HG02588 (cell line): ENCODE measurements around the gene APCDD1.
A peak's percentile ranks its signal among the peaks of the same experiment; 100 is the strongest.
"Not testable (repeated sequence)": the region's sequence is repeated elsewhere in the genome, so short reads cannot be mapped to it uniquely, and the experiment has no call there.

Experiments
- ATAC-seq: cut with Tn5 transposase; IDR thresholded peaks from one replicate; pipeline ENCODE4 v1.9.1; 2021; ENCODE audit warnings: mild to moderate bottlenecking, moderate library complexity; ENCODE audit not compliant: unreplicated experiment

APCDD1 gene

DNA sequence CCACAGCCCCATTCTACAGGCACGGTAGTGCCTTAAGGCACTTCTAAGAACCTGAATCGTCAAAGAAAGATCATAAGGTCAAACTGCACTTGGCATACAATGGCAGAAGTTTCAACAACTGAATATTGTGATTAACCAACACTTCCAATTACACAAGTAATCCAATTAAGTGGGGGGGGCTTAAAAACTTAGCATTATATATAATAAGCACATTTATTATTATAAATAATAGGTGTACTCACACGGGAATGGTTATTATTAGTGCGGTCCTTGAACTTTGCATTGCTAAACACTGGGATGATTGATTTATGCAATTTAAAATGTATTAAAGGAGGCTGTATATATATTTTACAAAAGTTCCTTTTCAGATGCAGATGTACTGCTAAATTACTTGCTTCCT, 7.6 kb downstream of the APCDD1 start:
- ATAC-seq: no peak

DNA sequence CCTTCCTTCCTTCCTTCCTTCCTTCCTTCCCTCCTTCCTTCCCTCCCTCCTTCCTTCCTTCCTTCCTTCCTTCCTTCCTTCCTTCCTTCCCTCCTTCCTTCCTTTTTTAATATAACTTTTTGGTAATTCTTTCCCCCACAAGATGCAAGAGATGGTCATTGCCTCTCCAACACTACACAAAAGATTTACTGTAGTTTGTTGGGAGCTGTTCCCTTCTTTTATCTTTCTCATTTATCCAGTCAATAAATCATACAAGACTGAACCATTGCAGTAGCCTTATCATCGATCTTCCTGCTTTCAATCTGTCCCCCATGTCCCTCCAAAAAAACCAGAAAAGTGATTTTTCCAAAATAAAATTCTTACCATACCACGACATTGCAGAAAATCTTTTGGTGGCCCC, 8.2 kb downstream of the APCDD1 start:
- no peak for ATAC-seq

DNA sequence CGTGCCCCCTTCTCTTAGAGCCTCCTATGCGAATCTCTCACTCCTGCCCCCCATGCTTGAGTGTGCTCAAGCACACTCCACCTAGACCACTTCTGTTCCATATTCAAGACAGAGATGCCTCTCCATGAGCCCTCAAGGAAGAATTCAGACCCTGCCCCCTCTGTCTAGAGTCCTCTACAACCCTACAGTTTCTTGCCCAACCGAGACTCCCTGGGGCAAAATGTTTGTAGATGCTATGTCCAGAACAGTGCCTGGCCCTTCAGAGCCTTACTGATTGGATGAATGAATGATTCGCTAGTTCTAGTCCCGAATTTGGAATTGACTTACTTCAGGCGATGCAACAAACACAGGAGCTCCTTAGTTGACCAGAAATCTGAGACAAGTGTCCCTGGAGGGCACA, 8.7 kb downstream of the APCDD1 start:
- no peak for ATAC-seq

DNA sequence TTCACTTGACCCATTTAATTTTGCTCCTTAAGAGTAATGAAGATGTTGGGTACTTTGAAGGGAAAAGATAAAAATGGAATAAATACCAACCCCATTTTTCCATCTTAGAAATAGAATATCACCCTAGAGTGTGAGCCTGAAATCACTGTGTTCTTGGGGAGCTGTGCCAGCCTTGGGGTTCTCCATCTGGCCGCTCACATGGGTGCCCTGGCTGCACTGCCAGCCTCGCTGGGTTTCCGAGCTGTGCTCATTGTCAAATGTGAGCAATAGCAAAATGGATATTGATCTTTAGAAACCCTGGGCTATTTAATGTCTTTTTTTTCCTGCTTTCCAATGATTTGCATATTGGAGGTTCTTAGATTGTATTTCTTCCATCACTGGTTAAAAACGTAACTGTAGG, 9.3 kb downstream of the APCDD1 start:
- no peak for ATAC-seq

DNA sequence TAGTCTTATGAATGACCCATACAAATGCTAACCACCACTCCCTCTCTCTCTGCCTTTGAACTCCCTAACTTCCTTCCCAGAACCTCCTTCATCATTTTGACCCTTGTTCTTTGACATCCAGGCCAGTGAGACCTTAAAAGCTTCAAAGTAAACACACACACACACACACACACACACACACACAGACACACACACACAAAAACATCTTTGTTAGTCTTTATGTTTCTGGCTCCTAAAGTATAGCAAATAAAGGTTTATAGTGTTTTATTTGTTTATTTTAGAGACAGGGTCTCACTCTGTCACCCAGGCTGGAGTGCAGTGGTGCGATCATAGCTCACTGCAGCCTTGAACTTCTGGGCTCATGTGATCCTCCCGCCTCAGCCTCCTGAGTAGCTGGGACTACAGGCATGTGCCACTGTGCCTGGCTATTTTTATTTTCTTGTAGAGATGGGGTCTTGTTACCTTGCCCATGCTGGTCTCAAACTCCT, 9.8 kb downstream of the APCDD1 start:
- not testable (repeated sequence) for ATAC-seq

DNA sequence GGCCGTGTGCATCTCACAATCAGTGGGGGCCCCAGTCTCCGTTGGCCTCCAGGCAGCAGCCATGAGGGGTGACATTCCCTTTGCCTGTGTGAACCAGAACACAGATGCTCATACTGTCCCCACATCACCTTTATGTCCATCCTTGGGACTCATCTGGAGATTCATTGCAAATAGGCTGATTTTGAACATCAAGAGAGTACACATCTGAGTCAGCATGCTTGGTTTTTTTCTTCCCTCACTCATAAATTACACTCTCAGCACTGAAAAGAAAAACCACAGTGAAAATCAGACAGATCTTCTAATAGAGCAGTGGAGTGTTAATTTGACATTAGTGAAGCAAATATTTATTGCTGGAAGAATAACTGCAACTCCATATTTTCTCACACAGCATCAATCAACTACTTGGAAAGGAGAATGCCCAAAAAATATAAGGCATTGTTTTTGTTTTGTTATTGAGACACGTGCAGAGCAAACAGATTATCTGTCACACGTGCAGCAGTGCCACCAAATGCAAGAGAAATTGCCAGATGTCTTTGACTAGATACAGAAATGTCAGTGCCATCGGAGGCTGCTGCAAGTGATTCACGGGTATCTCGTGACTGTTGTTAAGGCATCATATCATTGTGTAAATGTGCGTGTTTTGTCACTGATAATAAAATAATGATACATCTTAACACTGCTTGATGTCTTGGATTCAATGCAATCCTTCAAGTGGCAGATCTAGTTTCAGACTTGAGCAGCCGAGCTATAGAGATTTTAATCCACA, 10.9 kb downstream of the APCDD1 start:
- ATAC-seq: no peak

DNA sequence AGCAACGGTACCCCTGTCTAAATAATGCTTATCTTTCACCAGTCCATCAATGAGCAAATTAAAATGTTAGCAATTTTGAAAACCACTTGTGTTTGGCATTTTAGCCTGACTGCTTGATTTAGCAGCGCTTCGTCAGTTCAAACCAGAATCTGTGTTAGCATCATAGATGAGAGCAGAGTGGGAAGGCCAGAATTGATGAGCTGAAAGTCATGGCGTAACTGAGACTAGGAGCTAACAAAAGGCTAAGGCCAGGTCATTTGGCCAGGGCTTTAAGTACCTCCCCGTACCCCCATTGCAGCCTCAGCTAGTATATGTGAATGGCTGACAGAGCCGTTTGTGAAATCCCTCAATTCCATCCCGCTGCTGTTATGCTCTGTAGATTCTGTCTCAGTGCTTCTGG, 16.0 kb downstream of the APCDD1 start:
- no peak for ATAC-seq

DNA sequence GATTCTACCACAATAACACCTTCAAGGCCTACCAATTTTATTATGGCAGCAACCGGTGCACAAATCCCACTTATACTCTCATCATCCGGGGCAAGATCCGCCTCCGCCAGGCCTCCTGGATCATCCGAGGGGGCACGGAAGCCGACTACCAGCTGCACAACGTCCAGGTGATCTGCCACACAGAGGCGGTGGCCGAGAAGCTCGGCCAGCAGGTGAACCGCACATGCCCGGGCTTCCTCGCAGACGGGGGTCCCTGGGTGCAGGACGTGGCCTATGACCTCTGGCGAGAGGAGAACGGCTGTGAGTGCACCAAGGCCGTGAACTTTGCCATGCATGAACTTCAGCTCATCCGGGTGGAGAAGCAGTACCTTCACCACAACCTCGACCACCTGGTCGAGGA, 17.1 kb downstream of the APCDD1 start:
- ATAC-seq: no peak

DNA sequence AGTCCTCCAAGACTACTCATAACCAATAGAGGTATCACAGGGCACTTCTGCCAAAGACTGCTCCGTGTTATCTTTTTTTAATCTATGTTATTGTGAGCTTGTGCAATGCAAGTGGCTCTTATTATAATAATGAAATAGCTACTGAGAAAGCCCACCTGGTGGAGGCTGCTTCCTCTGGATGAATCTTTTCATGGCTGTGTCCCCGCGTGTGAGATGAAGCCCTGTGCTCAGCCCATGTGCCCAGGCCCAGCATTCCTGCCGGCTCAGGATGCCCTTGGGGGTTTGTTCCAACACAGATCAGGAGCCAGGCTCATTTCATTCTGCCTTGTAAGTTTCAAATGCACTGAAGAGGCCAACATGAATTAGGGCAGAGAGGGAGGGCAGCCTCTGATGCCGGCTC, 18.7 kb downstream of the APCDD1 start:
- ATAC-seq: no peak

DNA sequence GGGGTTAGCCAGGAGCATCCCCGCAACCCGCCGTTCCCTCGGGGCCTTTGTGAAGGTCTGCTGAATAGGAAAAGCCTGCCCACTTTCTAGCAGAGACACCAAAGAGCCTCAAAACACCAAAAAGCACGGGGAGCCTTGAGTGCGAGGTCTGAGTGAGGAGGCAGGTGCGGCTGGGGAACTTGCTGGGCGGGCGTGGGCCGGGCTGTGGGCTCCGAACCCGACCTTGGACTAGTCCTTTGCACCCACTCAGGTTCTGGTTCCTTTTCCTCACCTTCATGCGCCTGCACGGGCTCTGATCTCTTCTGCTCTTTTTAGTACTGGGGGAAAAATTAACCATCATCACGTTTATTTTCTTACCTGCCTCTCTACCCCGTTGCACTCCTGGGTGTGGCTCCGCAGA, 19.9 kb downstream of the APCDD1 start:
- ATAC-seq: no peak

DNA sequence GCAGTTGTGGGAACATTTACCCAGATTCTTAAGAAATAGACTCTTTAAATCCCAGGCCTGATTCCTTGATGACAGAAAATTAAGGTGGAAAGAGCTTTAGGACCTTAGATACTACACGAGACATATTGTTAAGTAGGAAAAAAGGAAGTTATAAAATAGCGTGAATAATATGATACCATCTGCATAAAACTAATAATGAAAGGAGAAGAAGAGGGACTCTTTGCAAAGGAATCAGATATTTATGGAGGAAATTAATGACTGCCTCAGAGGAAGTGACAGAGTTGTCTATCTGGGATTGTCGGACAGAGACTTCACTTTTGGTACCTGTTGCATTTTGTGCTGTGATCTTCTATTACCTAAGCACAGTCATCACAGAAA, 20.8 kb downstream of the APCDD1 start:
- ATAC-seq: no peak

DNA sequence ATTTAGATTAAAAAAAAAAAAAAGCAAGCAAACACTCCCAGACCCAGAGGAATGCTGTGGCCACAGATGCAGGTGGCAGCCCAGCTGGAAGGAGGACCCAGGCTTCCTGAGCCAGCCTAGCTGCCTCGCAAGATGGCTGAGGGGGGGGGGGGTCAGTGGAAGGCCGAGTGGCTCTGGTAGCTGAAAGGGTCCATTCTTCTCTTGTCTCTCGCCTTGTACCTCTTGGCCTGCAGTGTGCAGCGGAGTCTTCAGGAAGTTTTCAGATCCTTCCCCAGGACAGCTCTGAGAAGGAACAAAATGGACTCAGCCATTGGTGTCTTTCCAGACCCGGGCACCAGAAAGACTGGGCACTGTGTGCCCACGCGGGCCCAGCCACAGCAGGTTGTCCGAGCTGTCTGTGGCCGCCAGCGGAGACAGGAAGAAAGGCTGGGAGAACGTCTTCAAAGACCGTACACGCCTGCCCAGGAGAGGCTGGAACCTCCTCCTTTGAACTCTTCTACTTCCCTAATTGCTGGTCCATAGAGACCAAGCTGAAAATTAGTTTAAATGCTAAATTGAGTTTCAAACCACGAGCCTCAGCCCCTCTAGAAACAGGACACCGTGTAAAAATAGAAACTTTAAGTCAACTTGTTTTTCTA, 21.3 kb downstream of the APCDD1 start:
- ATAC-seq: no peak

DNA sequence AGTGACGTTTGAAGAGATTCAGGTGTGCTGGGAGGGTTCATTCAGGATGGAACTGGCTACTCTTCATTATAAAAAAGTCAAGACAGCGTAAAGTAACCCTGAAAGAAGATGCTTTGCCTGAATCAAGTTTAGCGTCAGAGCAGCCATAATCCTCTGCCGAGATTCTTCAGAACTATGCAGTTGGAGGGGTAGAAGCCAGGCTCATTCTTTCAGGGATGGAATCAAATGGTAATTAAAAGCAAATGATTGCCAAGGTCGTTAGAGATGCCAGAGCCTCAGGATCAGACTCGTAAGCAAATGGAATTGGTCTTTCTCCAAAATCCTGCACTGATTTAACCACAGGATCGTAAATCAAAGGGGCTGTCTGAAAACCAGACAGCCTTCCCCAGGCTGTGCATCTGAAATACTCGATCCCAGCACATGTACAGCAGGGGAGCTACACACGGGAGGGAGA, 21.9 kb downstream of the APCDD1 start:
- ATAC-seq: no peak

DNA sequence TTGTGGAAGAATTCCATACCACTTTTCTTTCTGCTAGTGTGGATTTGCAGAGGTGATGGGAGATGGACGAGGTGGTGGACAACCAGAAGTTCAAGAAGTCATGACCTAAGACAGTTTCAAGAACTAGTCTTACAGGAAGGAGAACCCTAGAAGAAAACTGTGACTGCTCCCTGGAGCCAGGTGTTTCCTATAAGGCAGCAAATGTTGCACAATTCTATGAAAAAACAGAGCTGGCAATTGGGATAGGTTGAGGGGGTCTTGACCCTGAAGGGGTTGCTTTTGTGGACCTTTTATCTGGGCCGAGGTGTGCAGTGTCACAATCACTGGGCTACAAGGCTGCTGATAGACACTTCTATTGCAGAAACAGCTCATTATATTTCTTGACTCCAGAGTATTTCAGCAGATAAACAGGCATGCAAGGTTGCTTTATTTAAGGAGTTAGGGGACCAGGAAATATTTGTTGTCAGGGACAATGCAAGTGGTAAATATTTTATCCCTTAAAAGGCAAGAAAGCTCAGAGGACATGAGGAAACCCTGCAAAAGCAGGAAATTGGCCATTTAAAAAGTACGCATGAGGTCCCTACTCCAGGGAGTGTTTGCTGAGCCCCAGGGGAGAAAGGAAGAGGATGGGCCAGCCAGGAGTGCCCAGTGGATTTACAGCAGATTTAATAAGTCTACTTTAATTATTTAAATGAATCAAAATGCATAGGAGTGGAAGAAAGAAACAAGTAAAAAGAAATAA, 22.9 kb downstream of the APCDD1 start:
- no peak for ATAC-seq

DNA sequence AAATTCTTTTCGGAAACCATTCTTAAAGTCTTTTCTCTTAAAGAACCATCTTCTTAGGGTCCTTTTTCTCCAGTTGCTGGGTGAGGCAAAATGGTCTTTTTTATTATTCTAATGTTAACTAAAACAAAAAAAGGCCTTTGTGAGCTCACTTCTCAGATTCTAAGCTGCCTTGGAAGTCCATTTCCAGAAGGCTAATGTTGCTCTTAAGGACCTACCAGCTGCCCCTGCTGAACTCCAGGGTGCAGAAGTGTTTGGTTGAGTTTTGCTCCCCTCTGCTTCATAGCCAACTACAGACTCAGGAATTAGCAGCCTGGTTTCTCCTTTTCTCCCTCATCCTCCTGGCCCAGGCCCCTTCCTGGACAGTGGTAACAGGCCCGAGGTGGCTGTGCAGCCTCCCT, 23.4 kb downstream of the APCDD1 start:
- no peak for ATAC-seq

DNA sequence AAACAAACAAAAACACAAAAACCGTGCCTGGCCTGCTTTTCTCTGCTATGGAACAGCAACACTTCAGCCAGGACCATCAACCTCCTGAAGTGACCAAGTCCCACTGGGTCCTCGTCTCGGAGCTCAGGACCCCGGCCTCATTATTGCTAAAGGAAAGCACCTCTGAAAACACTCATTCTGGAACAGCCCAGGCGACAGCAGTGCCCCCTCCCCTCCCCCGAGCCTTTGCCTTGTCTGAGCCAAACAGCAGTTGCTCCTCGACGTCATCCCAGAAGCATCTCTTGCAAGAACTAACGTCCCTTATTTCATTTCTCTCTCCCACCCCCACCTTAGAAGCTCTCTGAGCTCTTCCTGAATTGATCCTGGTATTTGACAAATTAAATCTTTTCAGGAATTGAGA, 27.4 kb downstream of the APCDD1 start:
- no peak for ATAC-seq

DNA sequence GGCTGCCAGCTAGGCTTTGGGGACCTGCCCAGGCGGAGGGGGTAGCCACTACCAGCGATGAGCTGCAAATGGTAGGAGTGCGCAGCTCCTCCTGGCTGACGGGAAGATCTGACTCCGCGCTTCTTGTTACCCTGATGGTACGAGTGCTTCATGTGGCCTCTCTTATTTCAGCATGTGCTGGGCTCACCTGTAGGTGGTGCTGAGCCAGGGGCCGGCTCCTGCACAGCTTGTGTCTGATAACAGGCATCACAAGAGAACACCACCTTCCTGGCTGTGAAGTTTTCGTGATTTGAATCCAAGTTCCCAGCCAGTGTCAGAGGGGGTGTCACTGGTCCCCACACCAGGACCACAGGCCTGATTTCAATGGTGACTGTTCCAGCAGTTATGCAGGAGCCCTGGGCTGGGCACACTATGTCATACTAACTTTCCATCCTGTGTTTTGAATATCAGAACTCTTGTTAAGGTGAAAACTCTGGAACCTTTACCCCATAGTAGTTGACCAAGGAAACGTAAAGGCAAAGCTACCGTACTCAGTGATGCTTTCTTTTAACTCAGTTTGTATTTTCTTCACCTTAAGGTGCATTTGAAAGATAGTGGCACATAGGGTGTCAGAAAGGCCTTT, 28.0 kb downstream of the APCDD1 start:
- no peak for ATAC-seq

DNA sequence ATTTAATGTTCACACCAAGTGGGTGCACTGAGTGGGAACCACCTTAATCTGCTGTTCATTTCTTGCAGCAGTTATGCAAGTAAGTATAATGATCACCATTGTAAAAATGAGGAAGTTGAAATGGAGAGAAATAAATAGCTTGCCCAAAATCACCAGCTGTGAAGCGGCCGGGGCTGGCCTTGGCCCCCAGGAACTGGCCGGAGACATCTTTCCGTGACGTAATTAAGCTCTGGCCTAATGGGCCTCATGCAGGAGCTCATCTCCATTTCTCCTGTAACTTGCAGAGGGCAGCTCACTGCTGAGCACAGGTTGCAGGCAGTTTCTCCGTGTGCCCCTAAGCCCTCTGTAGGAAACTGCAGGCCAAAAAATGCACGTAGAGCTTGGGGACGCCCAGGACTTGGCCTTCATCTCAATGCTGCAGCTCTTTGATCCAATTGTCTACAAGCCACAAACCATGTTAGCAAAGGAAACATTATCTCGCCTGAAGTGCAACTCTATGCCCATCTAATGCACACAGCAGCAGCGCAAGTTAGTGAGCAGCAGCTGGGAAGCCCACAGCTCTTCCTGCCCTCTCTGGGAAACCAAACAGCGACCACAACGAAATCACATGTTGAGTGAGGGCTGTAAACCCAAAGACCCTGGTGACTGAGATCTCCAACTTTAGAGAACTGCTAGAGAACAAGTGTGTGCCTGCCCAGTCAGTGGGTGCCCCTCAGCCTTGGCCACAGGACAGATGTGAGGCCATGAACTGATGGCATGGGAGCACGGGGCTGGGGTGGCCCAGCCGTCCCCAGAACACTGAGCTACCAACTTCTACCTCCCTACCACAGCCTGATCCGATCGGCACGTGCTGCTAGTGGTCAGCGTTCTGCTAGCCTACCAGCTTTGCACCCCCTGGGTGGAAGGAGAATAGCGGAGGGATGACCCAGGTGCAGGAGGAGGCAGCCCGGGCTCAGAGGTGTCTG, 28.8 kb downstream of the APCDD1 start:
- ATAC-seq: peak; percentile 73

DNA sequence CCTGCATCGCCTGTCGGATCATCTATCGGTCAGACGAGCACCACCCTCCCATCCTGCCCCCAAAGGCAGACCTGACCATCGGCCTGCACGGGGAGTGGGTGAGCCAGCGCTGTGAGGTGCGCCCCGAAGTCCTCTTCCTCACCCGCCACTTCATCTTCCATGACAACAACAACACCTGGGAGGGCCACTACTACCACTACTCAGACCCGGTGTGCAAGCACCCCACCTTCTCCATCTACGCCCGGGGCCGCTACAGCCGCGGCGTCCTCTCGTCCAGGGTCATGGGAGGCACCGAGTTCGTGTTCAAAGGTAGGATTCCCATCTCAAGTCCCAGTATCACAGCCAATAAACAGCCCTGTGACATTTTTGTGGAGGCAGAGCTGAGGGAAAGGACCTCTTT, 31.0 kb downstream of the APCDD1 start:
- ATAC-seq: no peak

DNA sequence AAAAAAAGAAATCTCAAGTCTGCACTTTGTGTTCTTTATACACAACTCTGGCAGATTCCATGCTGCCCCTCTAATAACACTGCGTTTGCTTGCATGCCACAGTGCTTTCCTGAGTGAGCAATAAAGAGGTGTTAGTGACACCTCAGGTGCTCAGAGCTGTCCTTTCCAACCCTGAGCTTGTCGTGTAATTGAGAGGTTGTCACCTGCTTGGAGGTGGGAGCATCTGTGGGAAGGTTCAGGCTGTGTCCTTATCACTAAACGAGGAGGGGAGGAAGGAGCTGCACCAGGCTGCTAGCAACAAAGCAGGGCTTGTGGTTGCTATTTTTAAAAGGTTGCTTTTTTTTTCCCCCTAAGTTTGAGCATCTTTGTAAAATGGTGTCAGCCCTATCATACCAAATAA, 31.9 kb downstream of the APCDD1 start:
- ATAC-seq: no peak
